ENCODE measurements around the gene INO80. TPM values are rescaled to one million over a fixed set of nuclear protein-coding genes. Genes with fewer than 3 reads are reported as not detected.

Gene INO80
- total RNA-seq, 4 donors from 2014 or later = 15.2 to 24.8 (median 22.3) TPM

GRCh38 chr15:41160639-41161315, 44.7 kb upstream of the INO80 start:
- Histone ChIP-seq H3K27ac (peak overlapping the region in 3 of 4 donors; percentile 2 to 77 (median 57)), H3K4me3 (no peak overlapping the region), H3K27me3 (no peaks in the 10 kb centered on the region), H3K36me3 (no peaks in the 10 kb centered on the region), H3K4me1 (peaks cover 0 to 8% (median 0%) of the 10 kb centered on the region in 3 donors), H3K9me3 (no peaks in the 10 kb centered on the region)
- 56 to 60% methylated on average over 15 of the region's 15 CpGs for WGBS, 2 donors
- DNase-seq = no peak
- intact Hi-C loops (cut with DNase I) = no loop called here
- TF ChIP-seq POLR2A (IDR thresholded peaks at IDR 0.05) (no peak), CTCF (IDR thresholded peaks at IDR 0.05) (no peak)

GRCh38 chr15:41154412-41154811, 38.3 kb upstream of the INO80 start:
- Histone ChIP-seq H3K4me1 (no peaks in the 10 kb centered on the region), H3K4me3 (no peak overlapping the region), H3K27me3 (peaks cover 0 to 3% (median 0%) of the 10 kb centered on the region in 4 donors), H3K36me3 (no peaks in the 10 kb centered on the region), H3K27ac (no peak overlapping the region), H3K9me3 (no peaks in the 10 kb centered on the region)
- no peak for TF ChIP-seq POLR2A (IDR thresholded peaks at IDR 0.05)
- TF ChIP-seq CTCF (IDR thresholded peaks at IDR 0.05) = no peak
- no peak for DNase-seq
- 67 to 69% methylated on average over 2 of the region's 2 CpGs for WGBS, 2 donors
- intact Hi-C loops (cut with DNase I) = no loop called here

GRCh38 chr15:41153733-41154132, 37.7 kb upstream of the INO80 start:
- WGBS, 2 donors = 89 to 94% methylated on average over 3 to 4 of the region's 5 CpGs
- H3K9me3 ChIP-seq = no peaks in the 10 kb centered on the region
- peaks cover 0 to 3% (median 0%) of the 10 kb centered on the region in 3 donors for H3K4me1 ChIP-seq
- no peak for TF ChIP-seq CTCF (IDR thresholded peaks at IDR 0.05)
- TF ChIP-seq POLR2A (IDR thresholded peaks at IDR 0.05) = no peak
- H3K4me3 ChIP-seq = no peak overlapping the region
- H3K36me3 ChIP-seq = no peaks in the 10 kb centered on the region
- H3K27ac ChIP-seq = no peak overlapping the region
- H3K27me3 ChIP-seq = peaks cover 0 to 3% (median 0%) of the 10 kb centered on the region in 4 donors
- intact Hi-C loops (cut with DNase I) = no loop called here
- no peak for DNase-seq

- H3K27ac ChIP-seq = no peak overlapping the region
- H3K4me1 ChIP-seq = peaks cover 0 to 3% (median 0%) of the 10 kb centered on the region in 3 donors
- 94 to 97% methylated on average over 5 to 6 of the region's 37 CpGs for WGBS, 2 donors
- H3K36me3 ChIP-seq = no peaks in the 10 kb centered on the region
- no peak overlapping the region for H3K4me3 ChIP-seq
- H3K9me3 ChIP-seq = no peaks in the 10 kb centered on the region
- intact Hi-C loops (cut with DNase I) = no loop called here
- peaks cover 0 to 3% (median 0%) of the 10 kb centered on the region in 4 donors for H3K27me3 ChIP-seq
- DNase-seq = no peak
- TF ChIP-seq POLR2A (IDR thresholded peaks at IDR 0.05) (no peak), CTCF (IDR thresholded peaks at IDR 0.05) (no peak)
Measured at GRCh38 chr15:41151451-41152005, 35.4 kb upstream of the INO80 start.

- H3K9me3 ChIP-seq = no peaks in the 10 kb centered on the region
- peaks cover 0 to 3% (median 0%) of the 10 kb centered on the region in 4 donors for H3K27me3 ChIP-seq
- 59 to 72% methylated on average over 4 of the region's 4 CpGs for WGBS, 2 donors
- TF ChIP-seq CTCF (IDR thresholded peaks at IDR 0.05) = no peak
- peak overlapping the region in 1 of 4 donors; percentile 22 for H3K27ac ChIP-seq
- H3K4me3 ChIP-seq = no peak overlapping the region
- no peaks in the 10 kb centered on the region for H3K36me3 ChIP-seq
- DNase-seq = no peak
- intact Hi-C loops (cut with DNase I) = no loop called here
- peaks cover 0 to 3% (median 0%) of the 10 kb centered on the region in 3 donors for H3K4me1 ChIP-seq
Measured at GRCh38 chr15:41150279-41150678, 34.2 kb upstream of the INO80 start.
